ENCODE measurements around the gene CBX5.
A peak's percentile ranks its signal among the peaks of the same experiment; 100 is the strongest.
"Not testable (repeated sequence)": the region's sequence is repeated elsewhere in the genome, so short reads cannot be mapped to it uniquely, and the experiment has no call there.

Gene CBX5

DNA sequence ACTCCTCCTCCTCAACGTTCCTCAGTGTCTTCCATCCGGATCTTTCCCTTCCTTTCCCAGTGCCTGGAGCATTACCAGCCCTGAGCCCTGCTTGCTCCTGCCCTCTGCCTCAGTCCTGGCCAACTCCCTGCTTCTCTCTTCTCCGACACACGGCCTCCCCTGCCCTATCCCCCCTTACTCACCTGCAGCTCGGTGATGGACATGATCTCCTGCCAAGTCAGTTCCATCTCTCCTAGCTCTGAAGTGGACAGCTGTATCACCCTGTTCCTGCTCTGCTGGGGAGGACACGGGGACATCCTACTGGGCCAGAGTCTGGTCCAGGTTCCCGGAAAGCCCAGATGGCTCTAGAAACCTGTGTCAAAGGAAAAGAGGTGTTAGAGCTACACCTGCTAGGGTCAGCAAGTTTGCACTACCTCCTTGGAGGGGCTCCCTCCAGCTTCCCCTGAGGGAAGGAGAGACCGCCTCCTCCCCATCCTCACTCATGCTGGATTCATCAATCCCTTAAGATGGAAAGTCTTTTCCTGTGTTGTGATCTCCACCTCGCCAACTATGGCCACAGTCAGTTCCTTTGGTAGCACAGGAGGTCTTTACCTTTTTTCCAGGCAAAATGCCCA, 15.1 kb upstream of the CBX5 start:
- Histone ChIP-seq H3K4me3 (no peak overlapping the region), H3K9ac (no peak overlapping the region), H3K9me3 (no peaks in the 10 kb centered on the region), H3K4me1 (peaks cover 23% of the 10 kb centered on the region), H3K27me3 (no peaks in the 10 kb centered on the region), H4K20me1 (no peaks in the 10 kb centered on the region), H3K27ac (no peak overlapping the region), H3K36me3 (no peaks in the 10 kb centered on the region), H3K4me2 (no peak overlapping the region)
- no peak for TF ChIP-seq Cebpa-rat (IDR thresholded peaks at IDR 0.05)

DNA sequence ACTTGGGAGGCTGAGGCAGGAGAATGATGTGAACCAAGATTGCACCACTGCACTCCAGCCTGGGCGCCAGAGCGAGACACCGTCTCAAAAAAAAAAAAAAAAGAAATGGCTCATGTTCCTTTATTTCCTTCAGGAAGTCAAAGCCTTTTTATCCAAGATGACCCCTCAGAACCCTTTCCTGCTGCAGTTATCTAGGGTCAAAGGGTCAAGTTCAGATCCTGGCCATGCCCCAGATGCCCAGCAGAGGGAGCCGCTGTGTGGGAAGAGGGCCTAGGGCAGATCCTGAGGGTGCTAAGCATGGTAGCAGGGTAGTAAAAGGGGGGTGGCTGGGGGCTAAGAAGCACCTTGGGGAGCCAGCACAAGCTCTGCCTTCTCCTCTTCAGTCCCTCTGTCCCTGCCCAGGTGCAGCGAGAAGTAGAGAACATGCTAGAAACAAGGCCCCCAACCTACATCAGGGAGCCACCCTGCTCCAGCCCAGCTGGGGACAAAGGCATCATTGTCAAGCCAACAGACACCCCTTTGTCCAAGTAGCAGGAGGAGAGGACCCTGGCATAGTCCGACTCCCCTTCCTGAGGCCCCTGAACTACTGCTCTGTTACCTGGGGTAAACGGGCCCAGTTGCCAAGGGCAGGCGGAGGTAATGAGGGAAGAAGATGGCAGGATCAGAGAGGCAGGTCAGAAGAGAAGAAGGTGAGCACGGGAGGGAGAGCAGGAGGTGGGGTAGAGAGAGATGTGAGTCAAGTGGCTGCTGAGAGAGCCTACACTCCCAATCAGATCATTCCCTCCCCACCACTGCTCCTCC, 14.4 kb upstream of the CBX5 start:
- H3K9me3 ChIP-seq, result no peaks in the 10 kb centered on the region
- H4K20me1 ChIP-seq, result 0 out of 2 replicates have a peak, but pooled peaks cover 4% of the 10 kb centered on the region
- no peaks in the 10 kb centered on the region for H3K27me3 ChIP-seq
- TF ChIP-seq Cebpa-rat (IDR thresholded peaks at IDR 0.05), result no peak
- peaks cover 20% of the 10 kb centered on the region for H3K4me1 ChIP-seq
- H3K4me2 ChIP-seq, result no peak overlapping the region
- no peaks in the 10 kb centered on the region for H3K36me3 ChIP-seq
- no peak overlapping the region for H3K9ac ChIP-seq
- no peak overlapping the region for H3K27ac ChIP-seq
- no peak overlapping the region for H3K4me3 ChIP-seq

DNA sequence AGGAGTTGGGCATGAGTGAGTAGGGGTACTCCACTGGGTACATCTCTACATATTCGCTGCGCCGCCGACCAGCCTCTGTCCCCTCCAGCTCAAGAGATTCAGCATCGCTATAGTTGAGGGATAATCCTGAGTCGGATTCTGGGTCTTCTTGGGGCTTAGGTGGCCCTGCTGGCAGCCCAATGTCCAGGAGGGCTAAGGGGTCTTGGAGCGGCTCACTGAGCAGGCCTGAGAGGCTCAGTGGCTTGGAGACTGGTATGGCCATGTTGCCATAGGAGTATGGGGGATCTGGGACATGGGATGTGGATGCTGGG, 13.0 kb upstream of the CBX5 start:
- no peaks in the 10 kb centered on the region for H3K27me3 ChIP-seq
- peaks cover 13% of the 10 kb centered on the region for H3K36me3 ChIP-seq
- TF ChIP-seq Cebpa-rat (IDR thresholded peaks at IDR 0.05), result no peak
- no peak overlapping the region for H3K4me2 ChIP-seq
- no peak overlapping the region for H3K4me3 ChIP-seq
- H4K20me1 ChIP-seq, result peaks cover 19% of the 10 kb centered on the region
- H3K4me1 ChIP-seq, result peaks cover 22% of the 10 kb centered on the region
- no peaks in the 10 kb centered on the region for H3K9me3 ChIP-seq
- H3K27ac ChIP-seq, result no peak overlapping the region
- H3K9ac ChIP-seq, result no peak overlapping the region

- no peak overlapping the region for H3K4me3 ChIP-seq
- no peaks in the 10 kb centered on the region for H3K27me3 ChIP-seq
- TF ChIP-seq Cebpa-rat (IDR thresholded peaks at IDR 0.05), result no peak
- peaks cover 25% of the 10 kb centered on the region for H4K20me1 ChIP-seq
- H3K4me2 ChIP-seq, result no peak overlapping the region
- H3K36me3 ChIP-seq, result peaks cover 19% of the 10 kb centered on the region
- no peak overlapping the region for H3K9ac ChIP-seq
- no peak overlapping the region for H3K27ac ChIP-seq
- peaks cover 24% of the 10 kb centered on the region for H3K4me1 ChIP-seq
- H3K9me3 ChIP-seq, result no peaks in the 10 kb centered on the region
Observed at GRCh38 chr12:54292083-54292930, 12.4 kb upstream of the CBX5 start.

- H3K27me3 ChIP-seq, result no peaks in the 10 kb centered on the region
- no peak overlapping the region for H3K4me3 ChIP-seq
- H4K20me1 ChIP-seq, result peaks cover 73% of the 10 kb centered on the region
- TF ChIP-seq Cebpa-rat (IDR thresholded peaks at IDR 0.05), result no peak
- H3K9me3 ChIP-seq, result no peaks in the 10 kb centered on the region
- H3K9ac ChIP-seq, result no peak overlapping the region
- no peak overlapping the region for H3K27ac ChIP-seq
- peaks cover 66% of the 10 kb centered on the region for H3K4me1 ChIP-seq
- peaks cover 63% of the 10 kb centered on the region for H3K36me3 ChIP-seq
- 0 out of 2 replicates have a peak overlapping the region, but pooled peaks have one; percentile 47 for H3K4me2 ChIP-seq
Observed at GRCh38 chr12:54287261-54288157, 7.6 kb upstream of the CBX5 start.

- H4K20me1 ChIP-seq, result peaks cover 85% of the 10 kb centered on the region
- no peak overlapping the region for H3K4me3 ChIP-seq
- peak overlapping the region; percentile 47 for H3K4me2 ChIP-seq
- H3K9ac ChIP-seq, result peak overlapping the region; percentile 45; the same call in 1 of the 2 replicates
- no peak overlapping the region for H3K27ac ChIP-seq
- H3K27me3 ChIP-seq, result no peaks in the 10 kb centered on the region
- no peak for TF ChIP-seq Cebpa-rat (IDR thresholded peaks at IDR 0.05)
- peaks cover 74% of the 10 kb centered on the region for H3K36me3 ChIP-seq
- peaks cover 68% of the 10 kb centered on the region for H3K4me1 ChIP-seq
- H3K9me3 ChIP-seq, result no peaks in the 10 kb centered on the region
Observed at GRCh38 chr12:54286042-54287030, 6.4 kb upstream of the CBX5 start.

DNA sequence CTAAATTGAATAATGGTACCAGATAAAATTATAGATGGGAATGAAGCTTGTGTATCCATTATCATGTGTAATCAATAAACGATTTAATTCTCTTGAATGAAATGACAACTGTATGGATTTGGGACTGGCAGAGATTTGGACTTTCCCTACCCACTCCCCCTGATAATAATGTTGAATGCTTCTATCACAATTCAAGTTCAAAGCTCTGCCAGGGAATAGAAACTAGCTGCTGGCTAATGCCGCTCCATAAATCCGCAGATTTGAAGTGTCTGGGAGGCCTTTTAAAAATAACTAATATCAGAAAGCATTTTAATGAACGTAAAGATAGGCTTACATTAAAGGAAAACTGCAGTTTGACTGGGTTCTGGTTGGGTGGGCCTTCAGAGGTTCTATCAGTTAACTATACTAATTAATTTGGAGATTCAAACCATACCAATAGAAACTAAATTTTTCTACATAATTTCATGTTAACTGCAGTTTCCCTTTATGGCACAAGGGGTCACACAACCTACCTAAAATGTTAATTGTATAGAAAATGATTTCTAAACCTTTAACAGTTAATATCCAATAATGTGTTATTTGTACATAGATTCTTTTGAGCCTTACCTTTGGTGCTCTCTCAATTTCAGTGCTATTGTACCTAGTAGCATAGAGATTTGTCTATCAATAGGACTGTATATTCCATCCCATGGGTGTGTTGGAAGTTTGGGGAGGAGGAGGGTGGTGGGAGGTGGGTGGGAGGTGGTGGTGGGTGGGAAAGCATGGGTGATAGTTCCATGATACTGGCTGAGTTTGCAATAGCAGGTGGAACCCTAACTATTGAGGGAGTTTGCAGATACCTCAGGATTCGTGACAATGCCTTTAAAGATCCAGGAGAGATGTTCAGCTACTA, 5.5 kb upstream of the CBX5 start:
- H4K20me1 ChIP-seq, result peaks cover 87% of the 10 kb centered on the region
- H3K36me3 ChIP-seq, result peaks cover 77% of the 10 kb centered on the region
- peaks cover 68% of the 10 kb centered on the region for H3K4me1 ChIP-seq
- peak overlapping the region; percentile 50; the same call in 1 of the 2 replicates for H3K9ac ChIP-seq
- peak overlapping the region; percentile 99 for H3K4me2 ChIP-seq
- H3K27me3 ChIP-seq, result no peaks in the 10 kb centered on the region
- H3K27ac ChIP-seq, result no peak overlapping the region
- TF ChIP-seq Cebpa-rat (IDR thresholded peaks at IDR 0.05), result no peak
- no peaks in the 10 kb centered on the region for H3K9me3 ChIP-seq
- H3K4me3 ChIP-seq, result peak overlapping the region; percentile 83

DNA sequence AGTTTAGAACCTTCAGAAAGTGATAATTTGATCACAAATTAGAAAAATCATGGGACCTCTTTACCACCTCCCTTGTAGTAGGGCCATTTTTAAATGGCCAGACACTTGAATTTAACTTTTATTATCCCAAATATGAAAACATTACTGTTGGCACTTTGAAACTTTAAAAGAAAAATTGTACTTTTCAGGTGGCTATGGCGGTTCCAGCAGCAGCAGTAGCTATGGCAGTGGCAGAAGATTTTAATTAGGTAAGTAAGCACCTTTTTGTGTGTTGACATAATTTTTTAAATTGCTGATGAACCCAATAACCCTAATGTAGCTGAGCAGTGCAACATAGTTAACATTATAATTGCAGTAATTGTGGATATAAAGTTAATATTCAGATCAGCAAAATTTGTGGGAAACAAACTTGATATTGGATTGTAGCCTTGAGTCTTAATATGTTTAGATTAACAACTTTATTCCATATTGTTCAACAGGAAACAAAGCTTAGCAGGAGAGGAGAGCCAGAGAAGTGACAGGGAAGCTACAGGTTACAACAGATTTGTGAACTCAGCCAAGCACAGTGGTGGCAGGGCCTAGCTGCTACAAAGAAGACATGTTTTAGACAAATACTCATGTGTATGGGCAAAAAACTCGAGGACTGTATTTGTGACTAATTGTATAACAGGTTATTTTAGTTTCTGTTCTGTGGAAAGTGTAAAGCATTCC, 4.3 kb upstream of the CBX5 start:
- not testable (repeated sequence) for H3K27ac ChIP-seq, H3K27me3 ChIP-seq, H3K9me3 ChIP-seq
- H3K36me3 ChIP-seq, result peaks cover 77% of the 10 kb centered on the region
- H3K4me1 ChIP-seq, result peaks cover 62% of the 10 kb centered on the region
- peak overlapping the region; percentile 99 for H3K4me2 ChIP-seq
- H4K20me1 ChIP-seq, result peaks cover 81% of the 10 kb centered on the region
- H3K4me3 ChIP-seq, result peak overlapping the region; percentile 83
- H3K9ac ChIP-seq, result peak overlapping the region; percentile 98
